ENCODE measurements around the gene PCBP3.
"Not testable (repeated sequence)": the region's sequence is repeated elsewhere in the genome, so short reads cannot be mapped to it uniquely, and the experiment has no call there.

The PCBP3 gene

GRCh38 chr21:45613881-45614280 is 29.6 kb upstream of the PCBP3 start:
- DNase-seq = no peak

GRCh38 chr21:45615145-45615711 is 28.3 kb upstream of the PCBP3 start:
- peak; percentile 92 for DNase-seq

GRCh38 chr21:45617021-45617921 is 26.3 kb upstream of the PCBP3 start:
- no peak for DNase-seq

- DNase-seq = no peak
Measured at GRCh38 chr21:45618287-45618686, 25.2 kb upstream of the PCBP3 start.

- no peak for DNase-seq
Measured at GRCh38 chr21:45618846-45619485, 24.6 kb upstream of the PCBP3 start.

- DNase-seq = no peak
Measured at GRCh38 chr21:45620201-45620923, 23.2 kb upstream of the PCBP3 start.

- DNase-seq = not testable (repeated sequence)
Measured at GRCh38 chr21:45621435-45622331, 21.8 kb upstream of the PCBP3 start.

GRCh38 chr21:45622416-45623097 is 21.0 kb upstream of the PCBP3 start:
- DNase-seq = no peak

GRCh38 chr21:45623436-45623835 is 20.1 kb upstream of the PCBP3 start:
- no peak for DNase-seq

- not testable (repeated sequence) for DNase-seq
Measured at GRCh38 chr21:45626127-45626526, 17.4 kb upstream of the PCBP3 start.

GRCh38 chr21:45629046-45629981 is 14.2 kb upstream of the PCBP3 start:
- DNase-seq = no peak

GRCh38 chr21:45630066-45630694 is 13.3 kb upstream of the PCBP3 start:
- DNase-seq = no peak

- DNase-seq = no peak
Measured at GRCh38 chr21:45630876-45631275, 12.6 kb upstream of the PCBP3 start.

GRCh38 chr21:45631540-45631939 is 12.0 kb upstream of the PCBP3 start:
- DNase-seq = no peak

- DNase-seq = no peak
Measured at GRCh38 chr21:45632160-45632559, 11.4 kb upstream of the PCBP3 start.

- DNase-seq = no peak
Measured at GRCh38 chr21:45632637-45633251, 10.8 kb upstream of the PCBP3 start.

- DNase-seq = no peak
Measured at GRCh38 chr21:45634511-45635183, 8.9 kb upstream of the PCBP3 start.

- no peak for DNase-seq
Measured at GRCh38 chr21:45635271-45636151, 8.0 kb upstream of the PCBP3 start.
